Measurements from ENCODE around the gene KCNMA1. TPM values are rescaled to one million over a fixed set of nuclear protein-coding genes. Genes with fewer than 3 reads are reported as not detected.

KCNMA1 gene
- total and polyA plus RNA-seq, 2 donors from 2014 or later: 4.2 to 8.9 TPM

DNA sequence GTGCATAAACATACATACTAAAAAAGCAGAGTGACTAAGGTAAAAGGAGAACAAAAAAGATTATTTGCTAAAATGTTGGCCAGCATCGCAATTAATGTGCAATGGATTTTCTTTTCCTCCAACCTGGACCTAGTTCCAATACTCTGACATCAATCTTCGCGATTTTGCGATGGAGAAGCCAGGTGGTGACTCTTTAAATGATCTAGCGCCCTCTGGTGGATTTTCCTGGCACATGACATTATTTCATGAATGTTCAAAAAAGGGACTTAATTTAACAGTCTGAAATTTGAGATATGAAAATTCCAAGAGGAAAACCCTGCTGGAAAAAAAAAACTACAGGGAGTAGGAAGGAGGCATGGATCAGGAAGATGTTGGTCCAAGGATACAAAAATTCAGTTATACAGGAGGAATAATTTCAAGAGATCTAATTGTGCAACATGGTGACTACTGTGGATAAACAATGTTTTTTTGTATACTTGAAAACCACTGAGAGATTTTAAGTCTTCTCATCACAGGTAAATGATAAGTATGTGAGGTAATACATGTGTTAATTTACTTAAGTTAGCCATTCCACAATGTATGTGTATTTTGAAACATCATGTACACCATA is 4.3 kb upstream of the KCNMA1 start:
- TF ChIP-seq, protein P1, sequence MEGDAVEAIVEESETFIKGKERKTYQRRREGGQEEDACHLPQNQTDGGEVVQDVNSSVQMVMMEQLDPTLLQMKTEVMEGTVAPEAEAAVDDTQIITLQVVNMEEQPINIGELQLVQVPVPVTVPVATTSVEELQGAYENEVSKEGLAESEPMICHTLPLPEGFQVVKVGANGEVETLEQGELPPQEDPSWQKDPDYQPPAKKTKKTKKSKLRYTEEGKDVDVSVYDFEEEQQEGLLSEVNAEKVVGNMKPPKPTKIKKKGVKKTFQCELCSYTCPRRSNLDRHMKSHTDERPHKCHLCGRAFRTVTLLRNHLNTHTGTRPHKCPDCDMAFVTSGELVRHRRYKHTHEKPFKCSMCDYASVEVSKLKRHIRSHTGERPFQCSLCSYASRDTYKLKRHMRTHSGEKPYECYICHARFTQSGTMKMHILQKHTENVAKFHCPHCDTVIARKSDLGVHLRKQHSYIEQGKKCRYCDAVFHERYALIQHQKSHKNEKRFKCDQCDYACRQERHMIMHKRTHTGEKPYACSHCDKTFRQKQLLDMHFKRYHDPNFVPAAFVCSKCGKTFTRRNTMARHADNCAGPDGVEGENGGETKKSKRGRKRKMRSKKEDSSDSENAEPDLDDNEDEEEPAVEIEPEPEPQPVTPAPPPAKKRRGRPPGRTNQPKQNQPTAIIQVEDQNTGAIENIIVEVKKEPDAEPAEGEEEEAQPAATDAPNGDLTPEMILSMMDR (IDR thresholded peaks at IDR 0.05; ENCODE audit: borderline replicate concordance, extremely low read depth, insufficient read depth): peak; percentile 89
- Histone ChIP-seq H3K27me3 (ENCODE audit: control insufficient read depth, insufficient read depth, low read length) (peaks cover 22% of the 10 kb centered on the region), H3K27ac (ENCODE audit: low read depth in 2 of 2, low read length in 2 of 2) (no peak overlapping the region), H3K9ac (ENCODE audit: low read length in 3 of 3) (no peak overlapping the region), H3K4me1 (ENCODE audit: control insufficient read depth in 2 of 3, insufficient read depth in 2 of 3, low read depth in 1 of 3, low read length in 3 of 3) (no peaks in the 10 kb centered on the region), H3K4me3 (ENCODE audit: low read length in 3 of 3) (no peak overlapping the region), H3K9me3 (ENCODE audit: control insufficient read depth in 2 of 3, insufficient read depth in 1 of 3, low read length in 3 of 3) (no peaks in the 10 kb centered on the region), H3K36me3 (ENCODE audit: control insufficient read depth in 2 of 3, insufficient read depth in 3 of 3, low read length in 3 of 3) (no peaks in the 10 kb centered on the region)
- peak; percentile 97 for FAIRE-seq
- intact Hi-C loops (cut with DNase I): loop anchor here (5.0 to 10.0 kb wide), 2 partner anchors 257 to 465 kb away; no protein-coding TSS in a partner anchor
- DNase-seq: peak in 3 of 5 donors; percentile 73 to 91 (median 84)

DNA sequence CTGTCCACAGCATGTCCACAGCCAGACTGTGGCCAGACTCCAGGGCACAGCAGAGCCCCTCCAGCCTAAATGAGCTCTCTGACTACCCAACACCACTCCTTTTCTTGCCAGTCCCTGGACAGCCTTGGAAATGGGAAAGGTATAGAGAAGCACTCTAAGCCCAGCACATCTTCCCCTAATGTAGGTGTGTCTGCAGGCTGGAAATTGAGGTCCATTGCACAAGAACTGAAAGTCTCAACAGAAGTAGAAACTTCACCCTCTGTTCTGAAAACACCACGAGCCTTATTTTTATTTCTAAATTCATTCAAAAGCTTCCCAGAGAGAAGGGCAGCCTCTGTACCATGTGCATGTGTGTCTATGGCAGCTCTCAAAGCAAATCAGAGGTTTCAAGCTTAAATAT is 3.7 kb upstream of the KCNMA1 start:
- no peak for DNase-seq
- TF ChIP-seq, protein P1 (IDR thresholded peaks at IDR 0.05; ENCODE audit: borderline replicate concordance, extremely low read depth, insufficient read depth): no peak
- no peak overlapping the region for H3K4me3 ChIP-seq (ENCODE audit: low read length in 3 of 3)
- FAIRE-seq: no peak
- H3K27me3 ChIP-seq (ENCODE audit: control insufficient read depth, insufficient read depth, low read length): peaks cover 24% of the 10 kb centered on the region
- intact Hi-C loops (cut with DNase I): loop anchor here (5.0 to 10.0 kb wide), 2 partner anchors 257 to 464 kb away; no protein-coding TSS in a partner anchor
- no peaks in the 10 kb centered on the region for H3K36me3 ChIP-seq (ENCODE audit: control insufficient read depth in 2 of 3, insufficient read depth in 3 of 3, low read length in 3 of 3)
- no peaks in the 10 kb centered on the region for H3K9me3 ChIP-seq (ENCODE audit: control insufficient read depth in 2 of 3, insufficient read depth in 1 of 3, low read length in 3 of 3)
- H3K27ac ChIP-seq (ENCODE audit: low read depth in 2 of 2, low read length in 2 of 2): no peak overlapping the region
- H3K4me1 ChIP-seq (ENCODE audit: control insufficient read depth in 2 of 3, insufficient read depth in 2 of 3, low read depth in 1 of 3, low read length in 3 of 3): no peaks in the 10 kb centered on the region
- H3K9ac ChIP-seq (ENCODE audit: low read length in 3 of 3): no peak overlapping the region

- Histone ChIP-seq H3K36me3 (ENCODE audit: control insufficient read depth in 2 of 3, insufficient read depth in 3 of 3, low read length in 3 of 3) (no peaks in the 10 kb centered on the region), H3K9ac (ENCODE audit: low read length in 3 of 3) (no peak overlapping the region), H3K9me3 (ENCODE audit: control insufficient read depth in 2 of 3, insufficient read depth in 1 of 3, low read length in 3 of 3) (no peaks in the 10 kb centered on the region), H3K4me1 (ENCODE audit: control insufficient read depth in 2 of 3, insufficient read depth in 2 of 3, low read depth in 1 of 3, low read length in 3 of 3) (no peaks in the 10 kb centered on the region), H3K4me3 (ENCODE audit: low read length in 3 of 3) (no peak overlapping the region), H3K27ac (ENCODE audit: low read depth in 2 of 2, low read length in 2 of 2) (no peak overlapping the region), H3K27me3 (ENCODE audit: control insufficient read depth, insufficient read depth, low read length) (peaks cover 35% of the 10 kb centered on the region)
- no peak for FAIRE-seq
- intact Hi-C loops (cut with DNase I): loop anchor here (5.0 to 10.0 kb wide), 2 partner anchors 255 to 463 kb away; no protein-coding TSS in a partner anchor
- TF ChIP-seq, protein P1 (IDR thresholded peaks at IDR 0.05; ENCODE audit: borderline replicate concordance, extremely low read depth, insufficient read depth): no peak
- no peak for DNase-seq
Measured at GRCh38 chr10:77640167-77640566, 2.6 kb upstream of the KCNMA1 start.

Measured in kidney (tissue), 14 donors.